T47D (cell line): ENCODE measurements around the gene APOBEC3B.
"Not testable (repeated sequence)": the region's sequence is repeated elsewhere in the genome, so short reads cannot be mapped to it uniquely, and the experiment has no call there.

Source experiments
- DNase-seq, 2 experiments: peaks; one replicate each; pipeline versions ENCODE4 v3.0.0 to v3.0.0-alpha.2; 2011 to 2012; ENCODE audit warnings: low read depth in 1 of 2, low spot score in 1 of 2
- JUND ChIP-seq: IDR thresholded peaks from 2 replicates; pipeline ENCODE4 v1.6.1; 2012; ENCODE audit warnings: low read depth
- in situ Hi-C: cut with HindIII; loops from 2 replicates; pipeline ENCODE4 v1.10.0; 2016; ENCODE audit warnings: low sequenced_read_pairs, low pct_unique_long_range_greater_than_20kb

The APOBEC3B gene

GRCh38 chr22:38965614-38966379 lies 16.4 kb upstream of the APOBEC3B start:
- no peak for DNase-seq
- no peak for TF ChIP-seq JUND
- in situ Hi-C loops: no loop called here

DNA sequence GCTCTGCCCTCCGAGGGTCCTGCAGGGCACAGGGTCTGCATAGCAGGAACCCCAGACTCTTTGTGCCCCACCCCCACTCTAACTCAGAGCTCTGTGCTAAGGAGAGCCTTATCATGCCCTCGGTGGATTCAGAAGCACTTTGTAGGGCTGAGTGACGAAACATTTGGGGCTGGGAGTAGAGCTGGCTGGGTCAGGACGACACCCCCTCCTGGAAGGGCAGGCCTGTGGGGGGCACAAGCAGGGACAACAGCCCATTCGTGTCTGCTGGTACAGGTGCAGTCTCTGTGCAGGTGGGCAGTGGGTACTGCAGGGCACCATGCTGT lies 15.8 kb upstream of the APOBEC3B start:
- DNase-seq: no peak
- TF ChIP-seq JUND: no peak
- in situ Hi-C loops: no loop called here

GRCh38 chr22:38966942-38967341 lies 15.2 kb upstream of the APOBEC3B start:
- TF ChIP-seq JUND: no peak
- DNase-seq: no peak
- in situ Hi-C loops: no loop called here

- no peak for DNase-seq
- no peak for TF ChIP-seq JUND
- in situ Hi-C loops: no loop called here
These were observed 14.4 kb upstream of the APOBEC3B start for GRCh38 chr22:38967451-38968450.

DNA sequence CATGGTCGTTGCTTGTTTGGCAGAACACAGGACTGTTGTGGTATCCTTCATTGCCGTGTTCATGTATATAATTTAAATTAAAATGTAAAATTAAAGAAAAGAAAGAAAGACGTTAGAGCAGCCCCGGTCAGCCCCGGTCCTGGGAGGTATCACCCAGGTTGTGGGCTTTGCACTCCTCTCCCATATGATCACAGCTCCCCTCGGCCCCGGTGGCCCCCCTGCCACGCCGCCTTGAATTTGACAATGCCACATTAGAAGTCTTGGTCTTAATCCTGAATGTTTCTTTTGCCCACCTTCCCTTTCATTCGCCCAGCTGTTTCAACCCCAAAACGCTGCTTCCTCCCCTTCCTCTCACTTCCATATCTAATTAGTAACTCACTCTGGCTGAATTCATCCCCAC lies 13.3 kb upstream of the APOBEC3B start:
- DNase-seq: no peak
- in situ Hi-C loops: no loop called here
- TF ChIP-seq JUND: no peak

DNA sequence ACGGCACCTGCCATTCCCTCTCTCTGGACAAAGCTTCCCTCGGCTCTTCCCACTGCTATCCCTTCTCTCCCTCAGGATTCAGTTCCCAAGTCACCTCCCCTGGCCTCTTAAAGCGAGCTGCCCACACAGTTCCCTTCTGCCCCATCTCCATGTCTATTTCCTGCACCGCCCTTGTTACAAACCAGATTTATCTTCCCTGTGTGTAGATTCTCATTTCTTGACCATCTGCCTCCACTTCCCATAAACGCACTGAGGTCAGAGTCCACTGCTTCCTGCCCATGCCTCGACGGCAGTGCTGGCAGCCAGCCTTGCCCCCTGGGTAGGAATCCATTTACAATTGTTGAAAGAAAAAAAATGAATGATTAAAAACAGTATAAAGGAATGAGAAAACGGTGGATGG lies 11.6 kb upstream of the APOBEC3B start:
- in situ Hi-C loops: no loop called here
- no peak for TF ChIP-seq JUND
- DNase-seq: no peak

GRCh38 chr22:38971202-38971601 lies 10.9 kb upstream of the APOBEC3B start:
- in situ Hi-C loops: no loop called here
- DNase-seq: no peak
- no peak for TF ChIP-seq JUND

DNA sequence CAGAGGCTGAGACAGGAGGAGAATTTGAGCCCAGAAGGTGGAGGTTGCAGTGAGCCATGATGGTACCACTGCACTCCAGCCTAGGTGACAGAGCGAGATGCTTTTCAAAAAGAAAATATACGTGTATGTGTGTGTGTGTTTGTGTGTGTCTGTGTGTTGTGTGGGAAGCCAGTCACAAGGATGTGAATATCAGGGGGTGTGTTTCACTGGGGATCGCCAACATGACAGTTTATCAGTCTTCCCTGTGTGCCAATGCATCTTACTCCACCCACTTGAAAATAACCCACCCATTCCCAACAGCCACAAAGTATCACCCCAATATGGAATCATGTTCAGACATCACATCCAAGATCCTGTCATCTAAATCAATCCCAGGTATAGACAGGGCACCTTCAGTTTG lies 10.4 kb upstream of the APOBEC3B start:
- in situ Hi-C loops: no loop called here
- no peak for DNase-seq
- TF ChIP-seq JUND: no peak

GRCh38 chr22:38972558-38972957 lies 9.6 kb upstream of the APOBEC3B start:
- TF ChIP-seq JUND: no peak
- no peak for DNase-seq
- in situ Hi-C loops: no loop called here

GRCh38 chr22:38973289-38974169 lies 8.6 kb upstream of the APOBEC3B start:
- DNase-seq: peak; percentile 43 to 49
- no peak for TF ChIP-seq JUND
- in situ Hi-C loops: no loop called here

- in situ Hi-C loops: no loop called here
- no peak for TF ChIP-seq JUND
- DNase-seq: no peak
These were observed 7.8 kb upstream of the APOBEC3B start for GRCh38 chr22:38974170-38974825.

- in situ Hi-C loops: no loop called here
- no peak for TF ChIP-seq JUND
- DNase-seq: no peak
These were observed 7.3 kb upstream of the APOBEC3B start for GRCh38 chr22:38974826-38975175.

DNA sequence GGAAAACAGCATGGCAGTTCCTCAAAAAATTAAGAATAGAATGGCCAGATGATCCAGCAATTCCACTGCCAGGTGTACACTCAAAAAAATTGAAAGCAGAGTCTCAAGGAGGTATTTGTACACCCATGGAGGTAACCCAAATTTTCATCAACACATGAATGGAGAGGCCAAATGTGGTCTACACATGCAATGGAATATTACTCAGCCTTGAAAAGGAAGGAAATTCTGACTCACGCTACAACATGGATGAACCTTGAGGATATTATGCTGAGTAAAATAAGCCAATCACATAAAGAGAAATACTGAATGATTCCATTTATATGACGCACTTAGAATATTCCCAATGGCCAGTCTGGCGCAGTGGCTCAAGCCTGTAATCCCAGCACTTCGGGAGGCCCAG lies 4.9 kb upstream of the APOBEC3B start:
- DNase-seq, in situ Hi-C loops: not testable (repeated sequence)

DNA sequence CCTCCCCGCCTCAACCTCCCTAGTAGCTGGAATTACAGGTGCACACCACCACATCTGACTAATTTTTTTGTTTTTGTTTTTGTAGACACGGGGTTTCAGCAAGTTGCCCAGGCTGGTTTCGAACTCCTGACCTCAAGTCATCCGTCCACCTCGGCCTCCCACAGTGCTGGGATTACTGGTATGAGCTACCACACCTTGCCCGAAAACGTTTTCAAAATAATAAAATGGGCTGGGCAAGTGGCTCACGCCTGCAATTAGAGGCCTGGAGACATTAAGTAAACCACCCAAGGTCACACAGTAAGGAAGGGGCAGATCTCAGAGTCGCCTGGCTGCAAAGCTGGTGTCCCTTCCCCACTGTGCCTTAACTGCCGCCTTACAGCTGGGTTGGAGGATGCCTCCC lies 1.6 kb upstream of the APOBEC3B start:
- not testable (repeated sequence) for DNase-seq

More for the DNA sequence above, 1.6 kb upstream of the APOBEC3B start:
- in situ Hi-C loops: not testable (repeated sequence)
